Endothelial cell of umbilical vein (primary cell): Measurements from ENCODE around the gene CNTRL. TPM values are rescaled to one million over a fixed set of nuclear protein-coding genes. Genes with fewer than 3 reads are reported as not detected.

ENCODE experiments used
- BruUV-seq: library from RNA; stranded (reverse); fragments of 400-500 nt; replicated peaks from 2 replicates; lab custom pipeline; 2021; lab: Mats Ljungman, UMichigan
- CTCF ChIA-PET: fragments of 300-600, 350-600 bp; sonication (Branson Sonifier 250); formaldehyde crosslinking; loops from one replicate; lab custom pipeline; 2021; ENCODE audit warnings: antibody characterized with exemption, inconsistent platforms; lab: Charles Lee
- POLR2A ChIA-PET: fragments of 300-600, 350-600 bp; sonication (Branson Sonifier 250); formaldehyde crosslinking; loops from one replicate; lab custom pipeline; 2021; ENCODE audit warnings: antibody characterized with exemption, inconsistent platforms; lab: Charles Lee
- DNase-seq: peaks from one replicate; pipeline ENCODE4 v3.0.0-alpha.2; 2011; ENCODE audit warnings: low read depth, low spot score
- FAIRE-seq: peaks from 2 replicates; lab custom pipeline; 2011; peaks lifted over from hg19 to GRCh38; lab: Jason Lieb, UNC
- H2AFZ ChIP-seq: 2 replicates; pipeline ENCODE4 v1.6.0; 2012; ENCODE audit warnings: low read depth, low read length, control low read depth, inconsistent platforms
- H3K27ac ChIP-seq: 2 replicates; pipeline ENCODE4 v1.5.1; 2011; ENCODE audit warnings: low read depth, mild to moderate bottlenecking, control low read depth, low read length, moderate library complexity; ENCODE audit not compliant: insufficient read depth
- H3K27me3 ChIP-seq, 2 experiments: 2 replicates each; pipeline versions ENCODE4 v1.6.0 to v1.6.1; 2011; ENCODE audit warnings: low read length in 2 of 2, mixed read lengths in 1 of 2; ENCODE audit not compliant: control insufficient read depth in 2 of 2, insufficient read depth in 2 of 2
- H3K36me3 ChIP-seq, 2 experiments: 2 replicates in 1 of 2; 3 replicates in 1 of 2; pipeline ENCODE4 v1.5.1; 2011; ENCODE audit warnings: low read length in 2 of 2, mild to moderate bottlenecking in 1 of 2, moderate library complexity in 1 of 2; ENCODE audit not compliant: control insufficient read depth in 2 of 2, insufficient read depth in 2 of 2; ENCODE audit errors: extremely low read depth in 1 of 2
- H3K4me1 ChIP-seq: 3 replicates; pipeline ENCODE4 v1.5.1; 2011; ENCODE audit warnings: mild to moderate bottlenecking, low read length; ENCODE audit not compliant: control insufficient read depth, insufficient read depth; ENCODE audit errors: extremely low read depth
- H3K4me2 ChIP-seq: 2 replicates; pipeline ENCODE4 v1.6.1; 2011; ENCODE audit warnings: low read length, control low read depth, mixed read lengths; ENCODE audit not compliant: insufficient read depth
- H3K4me3 ChIP-seq, 3 experiments: fragments of 200-600 bp in 1 of 3; sonication (generic), shearing (Covaris generic) in 1 of 3; replicated peaks in 1 of 3; 2 replicates each; pipeline ENCODE4 v1.5.1; 2011 to 2016; ENCODE audit warnings: control low read depth in 3 of 3, low read length in 3 of 3, mild to moderate bottlenecking in 2 of 3, inconsistent platforms in 1 of 3, low read depth in 1 of 3, moderate library complexity in 1 of 3; ENCODE audit not compliant: insufficient read depth in 1 of 3
- H3K79me2 ChIP-seq: 2 replicates; pipeline ENCODE4 v1.6.0; 2012; ENCODE audit warnings: low read length, inconsistent platforms; ENCODE audit not compliant: control insufficient read depth, insufficient read depth
- H3K9ac ChIP-seq: replicated peaks from 2 replicates; pipeline ENCODE3; 2011; ENCODE audit warnings: low read length, control low read depth; ENCODE audit not compliant: insufficient read depth; ENCODE audit errors: extremely low read depth
- H3K9me1 ChIP-seq: replicated peaks from 3 replicates; pipeline ENCODE4 v1.6.0; 2011; ENCODE audit warnings: mild to moderate bottlenecking, low read length; ENCODE audit not compliant: control insufficient read depth, insufficient read depth; ENCODE audit errors: extremely low read depth
- H3K9me3 ChIP-seq: replicated peaks from 2 replicates; pipeline ENCODE4 v1.5.1; 2012; ENCODE audit warnings: low read length, inconsistent platforms; ENCODE audit not compliant: control insufficient read depth, insufficient read depth
- H4K20me1 ChIP-seq: replicated peaks from 2 replicates; pipeline ENCODE3; 2011; ENCODE audit warnings: mild to moderate bottlenecking, low read length; ENCODE audit not compliant: control insufficient read depth, insufficient read depth; ENCODE audit errors: extremely low read depth
- EZH2 ChIP-seq: IDR thresholded peaks from 2 replicates; pipeline ENCODE4 v1.6.1; 2012; ENCODE audit warnings: borderline replicate concordance, low read depth, mild to moderate bottlenecking, moderate library complexity, low read length, inconsistent platforms; ENCODE audit not compliant: severe bottlenecking
- FOS ChIP-seq: IDR thresholded peaks from 2 replicates; pipeline ENCODE4 v1.6.1; 2011; ENCODE audit warnings: mild to moderate bottlenecking, low read length, moderate library complexity, borderline replicate concordance; ENCODE audit not compliant: insufficient read depth
- GATA2 ChIP-seq: IDR thresholded peaks from 2 replicates; pipeline ENCODE4 v1.7.0; 2011; ENCODE audit warnings: low read depth, mild to moderate bottlenecking, moderate library complexity, mixed read lengths, low read length; ENCODE audit not compliant: insufficient read length, insufficient read depth
- JUN ChIP-seq: IDR thresholded peaks from 2 replicates; pipeline ENCODE4 v1.6.1; 2011; ENCODE audit warnings: borderline replicate concordance, low read depth; ENCODE audit not compliant: insufficient read length, insufficient read depth
- MAX ChIP-seq: IDR thresholded peaks from 2 replicates; pipeline ENCODE4 v1.6.1; 2011; ENCODE audit not compliant: insufficient read depth, insufficient read length
- MYC ChIP-seq: IDR thresholded peaks from one replicate; pipeline ENCODE4 v1.6.1; 2011; ENCODE audit warnings: mild to moderate bottlenecking, low read depth, low read length
- POLR2A ChIP-seq: IDR thresholded peaks from 2 replicates; pipeline ENCODE4 v1.6.1; 2012; ENCODE audit warnings: low read depth, mild to moderate bottlenecking, control low read depth, low read length
- POLR2AphosphoS5 ChIP-seq: IDR thresholded peaks from 2 replicates; pipeline ENCODE4 v1.6.1; 2012; ENCODE audit warnings: low read depth, mild to moderate bottlenecking, control low read depth, low read length, moderate library complexity; ENCODE audit not compliant: insufficient read depth
- dilution Hi-C: fragments of 300-500 bp; cut with MboI; formaldehyde crosslinking; loops from one replicate; pipeline ENCODE4 v1.15.0; 2019; ENCODE audit warnings: low sequenced_read_pairs; ENCODE audit not compliant: extremely low pct_ligation_motif_present
- intact Hi-C: fragments of 100-400 bp; cut with micrococcal nuclease; formaldehyde crosslinking; loops from one replicate; pipeline ENCODE4 v1.10.0; 2022
- polyA plus RNA-seq, 4 experiments: library from polyadenylated mRNA; depleted of rRNA in 3 of 4; stranded (reverse) in 3 of 4; unstranded in 1 of 4; fragments of >200 nt; gene quantifications; 2 replicates each; pipeline versions ENCODE4 v1.2.1 to v1.2.3, GENCODE V29; 2011 to 2012; ENCODE audit warnings: missing spikeins in 1 of 4
- total RNA-seq: library from RNA; stranded (reverse); gene quantifications from 2 replicates; pipeline ENCODE4 v1.2.3, GENCODE V29; 2021
- TF ChIP-seq, protein P1 (sequence below), 2 donors: IDR thresholded peaks; 1 replicate in 1 of 2; 2 replicates in 1 of 2; pipeline ENCODE4 v1.5.1; 2011; ENCODE audit warnings: low read length in 2 of 2, mild to moderate bottlenecking in 2 of 2, moderate library complexity in 2 of 2, control low read depth in 1 of 2, inconsistent platforms in 1 of 2, low read depth in 1 of 2; ENCODE audit not compliant: insufficient read depth in 1 of 2; ENCODE audit errors: extremely low read depth in 1 of 2

CNTRL gene
- total and polyA plus RNA-seq, 2 donors (not counting 3 experiments of a cell fraction or from before 2014, with no cell fraction given), result 6.1 to 21.8 TPM

DNA sequence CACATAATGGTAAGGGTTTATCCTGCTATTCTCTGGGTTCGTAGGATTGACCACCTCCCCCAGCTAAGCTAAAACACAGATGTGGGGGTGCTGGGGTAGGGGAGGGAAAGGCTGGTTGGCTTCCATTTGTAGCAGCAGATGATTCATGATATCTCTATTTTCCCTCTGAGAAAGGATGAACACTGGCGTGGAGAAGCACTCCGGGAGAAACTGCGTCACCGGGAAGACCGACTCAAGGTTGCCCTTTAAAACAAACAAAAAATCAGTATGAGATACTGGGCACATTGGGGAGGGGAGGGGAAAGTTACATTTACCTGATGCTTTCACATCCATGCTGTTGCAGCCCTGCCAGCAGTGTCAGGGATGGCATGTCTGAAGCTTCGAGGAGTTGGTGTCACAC, 98.7 kb downstream of the CNTRL start:
- ChIA-PET POLR2A (no interaction called here), CTCF (interaction anchor here (1.3 to 1.5 kb wide), 2 partner anchors 11 to 13 kb away, joined by 3 to 5 read pairs; no protein-coding TSS in a partner anchor)
- H3K9me3 ChIP-seq, result no peaks in the 10 kb centered on the region
- no peaks in the 10 kb centered on the region for H3K79me2 ChIP-seq
- dilution Hi-C loops, result no loop called here
- no peak overlapping the region for H2AFZ ChIP-seq
- intact Hi-C loops, result no loop called here
- H4K20me1 ChIP-seq, result no peaks in the 10 kb centered on the region
- H3K27ac ChIP-seq, result no peak overlapping the region
- H3K4me3 ChIP-seq, result no peak overlapping the region
- H3K9me1 ChIP-seq, result no peaks in the 10 kb centered on the region
- H3K4me2 ChIP-seq, result no peak overlapping the region
- H3K4me1 ChIP-seq, result no peaks in the 10 kb centered on the region
- H3K36me3 ChIP-seq, result peaks cover 16 to 26% of the 10 kb centered on the region in 2 experiments
- TF ChIP-seq, protein P1, sequence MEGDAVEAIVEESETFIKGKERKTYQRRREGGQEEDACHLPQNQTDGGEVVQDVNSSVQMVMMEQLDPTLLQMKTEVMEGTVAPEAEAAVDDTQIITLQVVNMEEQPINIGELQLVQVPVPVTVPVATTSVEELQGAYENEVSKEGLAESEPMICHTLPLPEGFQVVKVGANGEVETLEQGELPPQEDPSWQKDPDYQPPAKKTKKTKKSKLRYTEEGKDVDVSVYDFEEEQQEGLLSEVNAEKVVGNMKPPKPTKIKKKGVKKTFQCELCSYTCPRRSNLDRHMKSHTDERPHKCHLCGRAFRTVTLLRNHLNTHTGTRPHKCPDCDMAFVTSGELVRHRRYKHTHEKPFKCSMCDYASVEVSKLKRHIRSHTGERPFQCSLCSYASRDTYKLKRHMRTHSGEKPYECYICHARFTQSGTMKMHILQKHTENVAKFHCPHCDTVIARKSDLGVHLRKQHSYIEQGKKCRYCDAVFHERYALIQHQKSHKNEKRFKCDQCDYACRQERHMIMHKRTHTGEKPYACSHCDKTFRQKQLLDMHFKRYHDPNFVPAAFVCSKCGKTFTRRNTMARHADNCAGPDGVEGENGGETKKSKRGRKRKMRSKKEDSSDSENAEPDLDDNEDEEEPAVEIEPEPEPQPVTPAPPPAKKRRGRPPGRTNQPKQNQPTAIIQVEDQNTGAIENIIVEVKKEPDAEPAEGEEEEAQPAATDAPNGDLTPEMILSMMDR (IDR thresholded peaks at IDR 0.05; ENCODE audit: extremely low read depth in 1 of 2, insufficient read depth in 1 of 2, low read depth in 1 of 2, low read length in 2 of 2), result no peak
- TF ChIP-seq EZH2 (no peak), JUN (no peak), GATA2 (no peak), POLR2AphosphoS5 (no peak), MAX (no peak), MYC (no peak), POLR2A (no peak), FOS (no peak)
- FAIRE-seq (no peak), DNase-seq (no peak)
- BruUV-seq, result no TSS peak
- no peaks in the 10 kb centered on the region for H3K27me3 ChIP-seq
- no peak overlapping the region for H3K9ac ChIP-seq
